HCT116 (cell line): ENCODE results near the gene SEBOX. TPM values are rescaled to one million over a fixed set of nuclear protein-coding genes. Genes with fewer than 3 reads are reported as not detected.

ENCODE experiments used
- ATAC-seq: fragments of 200-7000 bp; cut with Tn5 transposase; 2 replicates; pipeline ENCODE4 v1.9.1; 2020; ENCODE audit warnings: mild to moderate bottlenecking, moderate library complexity
- BruUV-seq: library from RNA; stranded (reverse); fragments of 400-500 nt; replicated peaks from 2 replicates; lab custom pipeline; 2021; lab: Mats Ljungman, UMichigan
- CTCF ChIA-PET: fragments of 300-600 bp; sonication (Branson Sonifier 250); formaldehyde crosslinking; loops from one replicate; lab custom pipeline; 2021; ENCODE audit warnings: antibody characterized with exemption; lab: Charles Lee
- POLR2A ChIA-PET: fragments of 300-600, 350-600 bp; sonication (Branson Sonifier 250); formaldehyde crosslinking; loops from one replicate; lab custom pipeline; 2021; ENCODE audit warnings: antibody characterized with exemption; lab: Charles Lee
- RAD21 ChIA-PET, 2 experiments: fragments of 300-600 bp; sonication (Branson Sonifier 250); formaldehyde crosslinking; loops; one replicate each; lab custom pipeline; 2023; ENCODE audit warnings: low total read pairs in 2 of 2; ENCODE audit not compliant: uncharacterized antibody in 2 of 2, unreplicated experiment in 2 of 2, low non-redundant PET in 1 of 2; lab: Charles Lee
- DNase-seq: peaks from one replicate; pipeline ENCODE4 v3.0.0-alpha.2; 2010; ENCODE audit warnings: low read depth, low spot score
- H2AFZ ChIP-seq: fragments of 200-600 bp; shearing (Covaris generic), sonication (generic); 2 replicates; pipeline ENCODE4 v1.6.1; 2017; ENCODE audit warnings: low read depth, mixed run types, mixed read lengths, antibody characterized with exemption, low read length; ENCODE audit not compliant: poor library complexity, severe bottlenecking
- H3K27ac ChIP-seq: 2 replicates; pipeline ENCODE4 v1.5.1; 2012; ENCODE audit warnings: low read depth, low read length
- H3K27me3 ChIP-seq: fragments of 200-600 bp; sonication (generic); 2 replicates; pipeline ENCODE4 v1.6.1; 2016; ENCODE audit warnings: mixed run types, low read length, mixed read lengths; ENCODE audit not compliant: insufficient read depth
- H3K36me3 ChIP-seq, 2 experiments: fragments of 200-500 bp in 1 of 2; fragments of 200-600 bp in 1 of 2; sonication (Bioruptor generic) in 1 of 2; sonication (generic) in 1 of 2; 2 replicates each; pipeline versions ENCODE4 v1.5.1 to v1.6.1; 2014 to 2016; ENCODE audit warnings: low read length in 2 of 2, inconsistent platforms in 1 of 2, mixed read lengths in 1 of 2, mixed run types in 1 of 2; ENCODE audit not compliant: insufficient read depth in 2 of 2, control insufficient read depth in 1 of 2
- H3K4me1 ChIP-seq, 2 experiments: fragments of 200-600 bp in 1 of 2; sonication (generic) in 1 of 2; 2 replicates each; pipeline versions ENCODE4 v1.5.1 to v1.6.1; 2012 to 2017; ENCODE audit warnings: low read length in 2 of 2, inconsistent platforms in 1 of 2, mild to moderate bottlenecking in 1 of 2, mixed read lengths in 1 of 2, mixed run types in 1 of 2, moderate library complexity in 1 of 2; ENCODE audit not compliant: insufficient read depth in 2 of 2, control insufficient read depth in 1 of 2
- H3K4me2 ChIP-seq: fragments of 200-600 bp; sonication (generic); 2 replicates; pipeline ENCODE4 v1.6.1; 2017; ENCODE audit warnings: mixed run types, low read length, mixed read lengths
- H3K4me3 ChIP-seq, 2 experiments: fragments of 200-600 bp in 1 of 2; sonication (generic) in 1 of 2; replicated peaks in 1 of 2; 2 replicates each; pipeline ENCODE4 v1.5.1; 2011 to 2016; ENCODE audit warnings: low read length in 2 of 2, control low read depth in 1 of 2, low read depth in 1 of 2, mild to moderate bottlenecking in 1 of 2, mixed read lengths in 1 of 2, mixed run types in 1 of 2
- H3K79me2 ChIP-seq: fragments of 200-600 bp; sonication (generic); 2 replicates; pipeline ENCODE4 v1.6.1; 2017; ENCODE audit warnings: mild to moderate bottlenecking, mixed run types, low read length, moderate library complexity, mixed read lengths; ENCODE audit not compliant: insufficient read depth
- H3K9ac ChIP-seq: fragments of 200-600 bp; sonication (generic); 2 replicates; pipeline ENCODE4 v1.6.1; 2016; ENCODE audit warnings: low read length, mixed read lengths
- H3K9me2 ChIP-seq: fragments of 200-600 bp; sonication (generic), shearing (Covaris generic); 2 replicates; pipeline ENCODE4 v1.6.1; 2017; ENCODE audit warnings: mixed run types, mild to moderate bottlenecking, moderate library complexity; ENCODE audit not compliant: insufficient read depth
- H3K9me3 ChIP-seq, 2 experiments: fragments of 200-500 bp in 1 of 2; fragments of 200-600 bp in 1 of 2; sonication (Bioruptor generic) in 1 of 2; sonication (generic) in 1 of 2; 2 replicates each; pipeline ENCODE4 v1.6.1; 2014 to 2017; ENCODE audit warnings: low read length in 2 of 2, mixed read lengths in 2 of 2, inconsistent platforms in 1 of 2, low read depth in 1 of 2, mild to moderate bottlenecking in 1 of 2, mixed run types in 1 of 2, moderate library complexity in 1 of 2; ENCODE audit not compliant: control insufficient read depth in 1 of 2, insufficient read depth in 1 of 2
- H4K20me1 ChIP-seq: fragments of 200-600 bp; sonication (generic), shearing (Covaris generic); 2 replicates; pipeline ENCODE4 v1.6.1; 2017; ENCODE audit warnings: mixed run types, mild to moderate bottlenecking, moderate library complexity; ENCODE audit not compliant: insufficient read depth
- CBX3 ChIP-seq: IDR thresholded peaks from 2 replicates; pipeline ENCODE4 v1.6.1; 2012; ENCODE audit warnings: low read depth
- EGR1 ChIP-seq: IDR thresholded peaks from 2 replicates; pipeline ENCODE4 v1.6.1; 2012; ENCODE audit warnings: low read depth
- ELF1 ChIP-seq: IDR thresholded peaks from 2 replicates; pipeline ENCODE4 v1.6.1; 2012; ENCODE audit warnings: low read depth, borderline replicate concordance
- EZH2 ChIP-seq: fragments of 200-600 bp; sonication (generic); IDR thresholded peaks from 2 replicates; pipeline ENCODE4 v1.6.1; 2017; ENCODE audit warnings: antibody characterized with exemption, mixed run types
- EZH2phosphoT487 ChIP-seq: fragments of 200-600 bp; IDR thresholded peaks from 2 replicates; pipeline ENCODE4 v1.6.1; 2018; ENCODE audit warnings: antibody characterized with exemption, borderline replicate concordance
- FOSL1 ChIP-seq: IDR thresholded peaks from 2 replicates; pipeline ENCODE4 v1.6.1; 2012; ENCODE audit warnings: low read depth
- POLR2A ChIP-seq: IDR thresholded peaks from 2 replicates; pipeline ENCODE4 v1.7.0; 2011; ENCODE audit warnings: borderline replicate concordance; ENCODE audit not compliant: insufficient read depth, insufficient read length; ENCODE audit errors: extremely low read depth
- POLR2AphosphoS5 ChIP-seq: IDR thresholded peaks from 2 replicates; pipeline ENCODE4 v1.6.1; 2011; ENCODE audit warnings: mild to moderate bottlenecking, low read depth, low read length, moderate library complexity
- RAD21 ChIP-seq: IDR thresholded peaks from 2 replicates; pipeline ENCODE4 v1.6.1; 2012; ENCODE audit warnings: low read depth, mild to moderate bottlenecking
- REST ChIP-seq: IDR thresholded peaks from 2 replicates; pipeline ENCODE4 v1.6.1; 2012; ENCODE audit warnings: low read depth
- SP1 ChIP-seq: IDR thresholded peaks from 2 replicates; pipeline ENCODE4 v1.6.1; 2012; ENCODE audit warnings: low read depth
- SRF ChIP-seq: IDR thresholded peaks from 2 replicates; pipeline ENCODE4 v1.6.1; 2012; ENCODE audit warnings: low read depth
- TCF7L2 ChIP-seq: IDR thresholded peaks from 2 replicates; pipeline ENCODE4 v1.7.0; 2011; ENCODE audit warnings: borderline replicate concordance, inconsistent platforms; ENCODE audit not compliant: insufficient read depth, insufficient read length; ENCODE audit errors: extremely low read depth
- ZBTB33 ChIP-seq: IDR thresholded peaks from 2 replicates; pipeline ENCODE4 v1.6.1; 2011; ENCODE audit warnings: mild to moderate bottlenecking, low read length, moderate library complexity; ENCODE audit not compliant: insufficient replicate concordance; ENCODE audit errors: extremely low read depth
- ZFX ChIP-seq: fragments of 450-650 bp; IDR thresholded peaks from 2 replicates; pipeline ENCODE4 v1.6.1; 2017
- intact Hi-C: fragments of 100-400 bp; cut with micrococcal nuclease; formaldehyde crosslinking; loops from 2 replicates; pipeline ENCODE4 v1.10.0; 2022
- total RNA-seq: library from RNA; stranded (reverse); gene quantifications from one replicate; pipeline ENCODE4 v1.2.1, GENCODE V29; 2021; ENCODE audit not compliant: unreplicated experiment
- TF ChIP-seq, protein P1 (sequence below): IDR thresholded peaks from 2 replicates; pipeline ENCODE4 v1.6.1; 2012
- TF ChIP-seq, protein P2 (sequence below): IDR thresholded peaks from 2 replicates; pipeline ENCODE4 v1.6.1; 2012

The SEBOX gene
- total RNA-seq, 1 experiment from 2014 or later, result not detected

- TF ChIP-seq REST, result no peak
- TF ChIP-seq ELF1, result no peak
- TF ChIP-seq, protein P1, sequence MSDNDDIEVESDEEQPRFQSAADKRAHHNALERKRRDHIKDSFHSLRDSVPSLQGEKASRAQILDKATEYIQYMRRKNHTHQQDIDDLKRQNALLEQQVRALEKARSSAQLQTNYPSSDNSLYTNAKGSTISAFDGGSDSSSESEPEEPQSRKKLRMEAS, result no peak
- TF ChIP-seq, protein P2, sequence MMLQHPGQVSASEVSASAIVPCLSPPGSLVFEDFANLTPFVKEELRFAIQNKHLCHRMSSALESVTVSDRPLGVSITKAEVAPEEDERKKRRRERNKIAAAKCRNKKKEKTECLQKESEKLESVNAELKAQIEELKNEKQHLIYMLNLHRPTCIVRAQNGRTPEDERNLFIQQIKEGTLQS, result no peak
- no peak for TF ChIP-seq CBX3
Measured at GRCh38 chr17:28334171-28334570, 30.8 kb downstream of the SEBOX start (continued).

DNA sequence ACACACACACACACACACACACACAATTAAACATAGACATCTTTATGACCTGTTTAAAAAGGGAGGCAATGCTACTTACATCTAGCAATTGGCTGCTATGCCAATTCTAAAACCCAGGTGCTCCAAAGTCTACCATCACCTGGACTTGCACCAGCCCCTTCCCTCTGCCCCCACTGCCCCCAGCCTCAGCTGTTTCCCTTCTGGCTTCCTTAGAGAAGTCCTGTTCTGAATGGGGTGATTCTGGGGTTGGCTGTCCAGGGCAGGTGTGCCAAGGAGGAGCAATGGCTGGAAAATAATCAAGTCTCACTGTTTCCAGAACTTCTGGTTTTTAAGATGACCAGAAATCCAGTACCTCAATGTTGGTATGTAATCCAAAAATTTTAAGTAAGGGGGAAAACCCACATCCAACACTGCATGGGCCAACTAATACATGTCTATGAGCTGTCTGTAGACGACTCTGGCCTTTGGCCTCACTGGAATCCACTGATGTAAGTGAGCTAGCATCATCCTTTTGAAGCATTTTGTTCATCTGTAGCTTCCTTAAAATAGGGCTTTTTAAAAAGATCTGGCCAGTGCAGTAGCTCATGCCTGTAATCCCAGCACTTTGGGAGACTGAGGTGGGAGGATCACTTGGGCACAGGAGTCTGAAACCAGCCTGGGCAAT, 31.8 kb downstream of the SEBOX start:
- Histone ChIP-seq H3K27ac (no peak overlapping the region), H3K27me3 (no peaks in the 10 kb centered on the region), H3K4me1 (peaks cover 16 to 31% of the 10 kb centered on the region in 2 experiments), H3K4me2 (no peak overlapping the region), H3K9me2 (no peaks in the 10 kb centered on the region), H4K20me1 (no peaks in the 10 kb centered on the region), H2AFZ (no peak overlapping the region), H3K9me3 (no peaks in the 10 kb centered on the region), H3K79me2 (peaks cover 22% of the 10 kb centered on the region), H3K9ac (no peak overlapping the region), H3K36me3 (peaks cover 2% of the 10 kb centered on the region in 2 experiments; a peak in 3 of 4 replicates), H3K4me3 (no peak overlapping the region)
- no TSS peak for BruUV-seq
- no peak for DNase-seq
- ChIA-PET CTCF (no interaction called here), RAD21 (no interaction called here), POLR2A (no interaction called here)
- intact Hi-C loops, result no loop called here
- no peak for ATAC-seq
- TF ChIP-seq FOSL1 (no peak), SRF (no peak), SP1 (no peak), POLR2AphosphoS5 (no peak), TCF7L2 (no peak), POLR2A (no peak), EZH2 (no peak), EZH2phosphoT487 (no peak), EGR1 (no peak), ZBTB33 (no peak), RAD21 (no peak), ZFX (no peak)
- TF ChIP-seq, protein P1, result no peak
- TF ChIP-seq, protein P2, result no peak
